Ureter (tissue), 1 donor: ENCODE data around the gene AXIN1. TPM values are rescaled to one million over a fixed set of nuclear protein-coding genes. Genes with fewer than 3 reads are reported as not detected.

Experiments used
- DNase-seq: peaks from one replicate; pipeline ENCODE4 v3.0.0-alpha.2; 2020; ENCODE audit warnings: low spot score
- total RNA-seq: library from RNA; stranded (reverse); gene quantifications from one replicate; pipeline ENCODE4 v1.2.4, GENCODE V29; 2023
- donor health status: DM: yes; HTN: yes; CAD: no.

Gene AXIN1
- total RNA-seq, 1 donor from 2014 or later: 20.1 TPM

GRCh38 chr16:284204-285120, 68.1 kb downstream of the AXIN1 start:
- DNase-seq: no peak

DNA sequence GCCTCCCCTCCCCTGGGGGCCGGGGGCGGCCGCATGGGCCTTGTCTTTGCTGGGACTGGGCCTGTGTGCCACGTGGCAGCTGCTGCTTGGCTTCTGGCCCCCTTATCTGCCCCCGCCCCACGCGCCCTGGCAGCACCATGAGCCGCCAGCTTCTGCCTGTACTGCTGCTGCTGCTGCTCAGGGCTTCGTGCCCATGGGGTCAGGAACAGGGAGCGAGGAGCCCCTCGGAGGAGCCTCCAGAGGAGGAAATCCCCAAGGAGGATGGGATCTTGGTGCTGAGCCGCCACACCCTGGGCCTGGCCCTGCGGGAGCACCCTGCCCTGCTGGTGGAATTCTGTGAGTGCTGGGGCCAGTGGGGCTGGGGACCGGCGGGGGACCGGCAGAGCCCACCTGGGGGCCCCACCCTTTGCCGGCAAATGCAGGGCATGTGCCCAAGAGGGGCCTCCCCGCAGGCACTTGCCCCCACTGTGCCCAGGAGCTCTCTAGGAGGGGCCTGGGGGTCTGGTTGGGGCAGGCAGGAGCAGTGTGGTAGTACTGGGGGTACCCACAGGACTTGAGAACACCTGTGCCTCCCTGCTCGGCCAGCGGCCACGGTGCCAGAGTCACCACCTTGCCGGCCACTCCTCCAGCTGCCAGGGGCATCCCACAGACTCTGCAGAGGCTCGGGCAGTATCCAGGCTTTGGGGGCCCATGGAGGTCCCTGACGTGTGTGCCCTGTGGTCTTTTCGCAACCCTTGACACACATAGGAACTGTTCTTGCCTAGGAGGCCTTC, 69.3 kb downstream of the AXIN1 start, which contains the start of gene PDIA2:
Gene PDIA2, plus strand, starts transcription at position 132 of the 773 bp plus-strand sequence. Its CDS starts 6 bp downstream, at position 138.
- DNase-seq: no peak

DNA sequence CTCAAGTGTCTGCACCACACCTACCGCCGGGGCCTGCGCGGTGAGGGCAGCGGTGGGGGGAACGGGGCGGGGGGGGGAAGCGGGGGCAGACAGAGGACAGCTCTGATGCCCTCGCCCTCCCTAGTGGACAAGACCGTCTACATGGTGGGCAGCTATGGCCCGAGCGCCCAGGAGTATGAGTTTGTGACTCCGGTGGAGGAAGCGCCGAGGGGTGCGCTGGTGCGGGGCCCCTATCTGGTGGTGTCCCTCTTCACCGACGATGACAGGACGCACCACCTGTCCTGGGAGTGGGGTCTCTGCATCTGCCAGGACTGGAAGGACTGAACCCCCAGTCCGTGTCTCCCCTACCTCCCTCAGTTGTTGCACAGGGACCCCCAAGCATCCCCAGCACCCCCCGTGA, 70.0 kb downstream of the AXIN1 start:
- DNase-seq: no peak

DNA sequence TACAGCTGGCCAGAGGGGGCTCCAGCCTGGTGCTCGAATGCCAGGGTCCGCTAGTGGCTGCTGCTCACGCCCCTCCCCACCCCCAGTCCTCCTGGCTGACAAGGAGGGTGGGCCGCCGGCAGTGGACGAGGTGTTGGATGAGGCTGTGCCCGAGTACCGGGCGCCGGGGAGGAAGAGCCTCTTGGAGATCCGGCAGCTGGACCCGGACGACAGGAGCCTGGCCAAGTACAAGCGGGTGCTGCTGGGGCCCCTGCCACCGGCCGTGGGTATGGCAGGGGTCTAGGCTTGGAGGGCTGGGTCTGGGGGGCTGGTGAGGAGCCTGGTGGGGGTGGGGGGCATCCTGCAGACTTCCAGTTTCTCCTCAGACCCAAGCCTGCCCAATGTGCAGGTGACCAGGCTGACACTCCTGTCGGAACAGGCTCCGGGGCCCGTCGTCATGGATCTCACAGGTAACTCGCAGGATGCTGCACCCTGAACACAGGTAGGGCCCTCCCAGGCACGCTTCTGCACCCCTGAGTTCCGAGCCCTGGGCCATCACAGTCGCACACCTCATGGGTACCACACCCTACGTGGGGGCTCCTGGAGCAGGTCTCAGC, 70.8 kb downstream of the AXIN1 start:
- no peak for DNase-seq

DNA sequence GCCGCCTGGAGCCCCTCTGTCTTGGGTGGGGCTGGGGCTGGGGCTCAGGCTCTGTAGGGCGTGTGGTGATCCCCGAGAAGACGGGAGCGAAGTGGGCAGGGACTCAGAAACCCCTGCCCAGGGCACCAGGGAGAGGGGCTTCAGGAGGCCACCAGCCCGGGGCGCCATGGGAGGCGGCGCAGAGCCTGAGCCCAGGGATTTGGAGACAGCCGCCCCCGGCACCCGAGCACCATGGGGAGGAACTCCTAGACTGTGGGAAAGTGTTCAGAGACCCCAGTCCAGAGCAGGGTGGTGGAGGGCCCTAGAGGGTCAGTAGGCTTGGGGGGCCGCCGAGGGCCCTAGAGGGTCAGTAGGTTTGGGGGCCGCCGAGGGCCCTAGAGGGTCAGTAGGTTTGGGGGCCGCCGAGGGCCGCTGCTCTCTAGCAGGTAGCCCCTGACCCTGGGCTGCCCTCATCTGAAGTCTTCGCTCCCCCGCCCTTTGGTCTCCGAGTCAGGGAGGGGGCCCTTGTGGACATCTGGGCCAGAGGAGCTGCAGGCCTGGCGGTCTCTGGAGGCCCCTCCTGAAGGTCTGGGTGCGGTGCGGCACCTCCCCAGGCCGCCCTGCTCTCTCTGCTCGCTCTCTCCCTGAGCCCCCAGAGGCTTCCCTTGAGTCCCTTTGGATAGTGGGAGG, 71.4 kb downstream of the AXIN1 start:
- no peak for DNase-seq

DNA sequence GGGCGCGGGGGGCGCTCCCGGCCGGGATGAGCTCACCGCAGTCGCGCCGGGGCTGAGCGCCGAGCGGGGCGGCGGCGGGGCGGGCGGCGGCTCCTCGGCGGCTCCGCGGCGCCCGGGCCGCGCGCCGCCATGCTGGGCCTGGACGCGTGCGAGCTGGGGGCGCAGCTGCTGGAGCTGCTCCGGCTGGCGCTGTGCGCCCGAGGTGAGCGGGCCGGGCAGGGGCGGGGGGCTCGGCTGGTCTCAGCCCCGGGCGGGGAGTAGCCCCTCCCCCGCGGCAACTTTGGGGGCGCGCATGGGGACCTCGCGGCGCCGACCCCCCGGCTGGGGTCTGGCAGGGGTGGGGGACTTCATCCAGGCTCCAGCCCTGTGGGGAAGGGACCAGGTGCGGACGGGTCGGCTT, 72.0 kb downstream of the AXIN1 start, which contains the start of gene ARHGDIG:
Gene ARHGDIG, plus strand, starts transcription at position 40 of the 400 bp plus-strand sequence. Its CDS starts 90 bp downstream, at position 130.
- no peak for DNase-seq

DNA sequence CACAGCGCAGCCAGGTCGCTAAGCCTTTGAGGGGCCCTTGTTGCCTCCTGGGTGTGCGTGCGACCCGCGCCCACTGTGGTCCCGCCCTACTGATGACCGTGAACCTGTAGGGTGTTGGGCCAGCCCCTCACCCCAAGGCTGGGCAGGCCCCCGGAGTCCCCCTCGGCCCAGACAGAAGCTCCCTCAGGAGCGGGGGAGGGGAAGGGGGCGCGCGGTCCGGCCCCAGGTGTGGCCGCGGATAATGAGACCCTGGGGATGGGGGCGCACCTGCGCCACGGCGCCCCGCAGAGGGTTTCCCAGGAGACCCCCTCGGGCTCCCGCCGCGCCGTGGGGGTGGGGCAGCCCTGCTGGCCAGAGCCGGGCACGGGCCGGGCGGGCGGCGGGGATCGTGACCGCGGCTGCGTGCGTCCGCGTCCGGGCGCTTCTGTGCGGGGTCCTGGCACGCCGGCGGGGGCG, 72.5 kb downstream of the AXIN1 start:
- no peak for DNase-seq

DNA sequence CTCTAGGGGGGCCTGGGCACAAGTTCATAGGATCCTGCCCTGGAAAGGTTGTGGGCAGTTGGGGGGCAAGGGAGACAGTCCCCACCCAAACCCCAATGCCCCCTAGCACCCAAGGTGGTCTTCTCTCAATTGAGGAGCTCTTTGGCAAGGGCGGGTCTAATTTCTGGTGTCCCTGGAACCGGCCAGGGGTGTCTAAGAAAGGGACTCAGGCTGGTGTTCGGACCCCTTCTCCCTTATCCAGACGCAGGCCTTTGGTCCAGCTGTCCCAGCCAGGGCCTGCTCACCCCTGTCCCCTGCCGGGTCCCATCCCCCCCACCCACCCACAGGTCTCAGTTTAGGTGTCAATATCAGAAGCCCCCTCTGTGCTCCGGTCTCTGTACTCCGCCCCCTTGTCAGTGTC, 73.0 kb downstream of the AXIN1 start:
- no peak for DNase-seq

- DNase-seq: peak; percentile 66
These were observed 73.6 kb downstream of the AXIN1 start for GRCh38 chr16:278863-279366.

- DNase-seq: no peak
These were observed 76.0 kb downstream of the AXIN1 start for GRCh38 chr16:276426-277077.

DNA sequence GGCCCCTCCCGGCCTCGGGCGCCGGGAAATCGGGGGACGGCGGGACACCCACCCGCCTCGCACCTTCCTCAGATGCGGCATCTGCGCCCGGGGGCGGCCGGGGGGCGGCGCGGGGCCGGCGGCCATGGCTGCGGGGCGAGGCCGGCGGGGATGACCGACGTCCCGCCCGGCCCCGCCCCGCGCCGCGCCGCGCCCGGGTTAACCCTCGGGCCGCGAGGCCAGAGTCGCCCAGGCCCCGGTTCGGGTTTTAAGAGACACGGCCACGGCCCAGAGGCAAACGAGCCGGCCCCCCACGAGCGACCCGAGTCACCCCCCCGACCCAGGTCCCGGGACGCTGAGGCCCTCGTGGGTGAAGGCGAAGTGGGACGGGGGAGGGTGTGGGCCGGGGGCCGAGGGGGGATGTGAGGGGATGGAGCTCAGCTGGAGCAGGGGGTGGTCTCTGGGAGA, 76.7 kb downstream of the AXIN1 start, which contains the start of gene RGS11:
Gene RGS11, minus strand, starts transcription at position 159 of the 447 bp plus-strand sequence. Its CDS starts 33 bp downstream, at position 126.
- no peak for DNase-seq

DNA sequence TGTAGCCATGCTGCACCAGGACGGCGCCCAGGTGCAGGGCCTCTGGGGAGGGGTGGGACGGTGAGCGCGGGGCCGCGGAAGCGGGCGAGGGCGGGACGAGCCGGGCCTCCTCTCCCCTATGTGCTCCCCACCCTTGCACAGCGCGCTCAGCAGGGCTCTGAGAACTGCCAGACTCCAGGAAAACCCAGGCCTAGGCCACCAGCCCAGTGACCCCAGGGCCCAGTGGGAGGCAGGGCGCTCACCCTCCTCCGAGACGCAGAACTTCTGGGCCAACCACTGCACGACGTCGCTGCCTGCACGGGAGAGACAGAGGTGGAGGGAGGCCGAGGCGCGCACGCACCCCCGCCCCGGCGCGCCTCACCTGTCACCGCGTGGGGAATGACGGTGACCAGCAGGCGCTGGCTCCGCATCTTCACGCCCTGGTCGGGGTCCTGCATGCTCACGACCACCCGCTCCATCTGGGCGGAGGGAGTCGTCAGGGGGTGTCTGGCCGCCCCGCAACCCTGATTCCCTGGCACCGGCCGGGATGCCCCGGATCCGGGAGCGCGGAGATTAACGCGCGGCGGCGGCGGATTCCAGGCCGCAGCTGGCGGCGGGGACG, 77.4 kb downstream of the AXIN1 start:
- DNase-seq: no peak

- DNase-seq: no peak
These were observed 78.7 kb downstream of the AXIN1 start for GRCh38 chr16:273547-274421.

- DNase-seq: no peak
These were observed 79.6 kb downstream of the AXIN1 start for GRCh38 chr16:272633-273546.

DNA sequence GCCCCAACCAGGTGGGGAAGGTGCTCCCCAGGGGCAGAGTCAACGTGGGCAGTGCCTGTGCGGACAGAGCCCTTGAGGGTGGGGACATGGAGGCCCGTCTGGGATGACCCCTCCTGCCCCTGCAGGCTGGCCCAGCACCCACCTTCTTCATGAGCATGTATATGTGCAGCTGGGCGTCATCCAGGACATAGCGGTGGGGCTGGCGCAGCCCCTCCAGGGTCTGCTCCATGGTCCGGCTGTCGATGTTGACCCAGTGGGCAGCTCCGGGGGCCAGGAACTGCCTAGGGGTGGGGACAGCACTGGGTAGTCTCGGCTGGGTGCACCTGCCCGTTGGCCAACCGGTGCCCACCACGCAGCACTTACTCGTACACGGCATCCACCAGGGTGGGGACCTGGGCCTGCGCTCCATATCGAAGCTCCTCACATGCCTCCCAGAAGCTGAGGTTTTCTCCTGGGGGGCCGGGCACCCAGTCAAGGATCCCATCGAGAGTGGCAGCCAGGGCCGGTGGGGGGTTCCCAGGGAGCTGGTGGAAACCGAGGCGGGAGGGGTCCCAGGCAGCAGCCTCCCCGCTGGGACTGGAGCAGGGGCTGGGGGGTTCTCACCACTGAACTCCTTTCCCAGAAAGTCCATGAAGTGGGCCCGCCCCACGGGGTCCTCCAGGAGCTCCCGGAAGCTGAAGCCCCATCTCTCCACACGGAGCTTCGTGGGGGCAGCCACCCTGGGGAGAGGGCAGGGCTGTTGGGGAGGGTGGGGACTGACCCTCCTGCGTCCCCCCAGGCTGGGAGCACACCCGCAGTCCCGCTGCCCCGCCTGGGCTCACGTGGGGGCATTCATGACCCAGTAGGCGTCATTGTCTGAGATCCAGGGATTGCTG, 81.9 kb downstream of the AXIN1 start:
- no peak for DNase-seq

DNA sequence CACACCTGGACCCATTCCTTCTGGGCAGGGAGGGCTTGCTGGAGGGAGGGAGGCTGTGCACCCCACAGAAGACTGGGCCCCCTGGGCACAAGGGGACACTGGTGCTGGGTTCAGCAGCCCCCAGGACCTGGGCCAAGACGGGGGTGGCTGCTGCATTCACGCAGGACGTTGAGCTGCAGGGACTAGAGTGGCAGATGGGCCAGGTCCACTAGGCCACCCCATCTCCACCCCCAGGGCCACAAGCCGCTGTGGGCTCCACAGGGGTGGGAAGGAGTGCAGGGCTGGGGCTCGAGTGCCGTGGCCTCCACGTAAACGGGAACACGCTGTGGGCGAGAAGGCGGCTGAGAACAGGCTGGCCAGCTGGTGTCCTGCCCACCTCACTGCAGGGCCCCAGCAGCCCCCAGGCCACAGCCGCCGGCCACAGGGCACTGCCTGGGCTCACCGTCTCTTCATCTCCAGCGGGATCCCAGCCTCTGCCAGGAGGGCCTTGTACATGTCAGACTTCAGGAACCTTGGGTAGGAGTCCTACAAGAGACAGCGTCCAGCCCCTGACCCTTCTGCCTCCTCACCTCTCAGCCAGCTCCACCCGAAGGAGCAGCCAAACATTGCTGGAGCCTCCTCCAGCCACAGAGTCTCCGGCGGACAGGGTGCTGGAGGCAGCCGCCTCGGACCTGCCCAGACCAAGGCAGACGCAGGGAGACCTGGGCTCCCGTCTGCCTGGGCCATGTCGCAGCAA, 83.3 kb downstream of the AXIN1 start:
- DNase-seq: no peak
